Stimulated activated CD8-positive, alpha-beta memory T cell treated with anti-CD3 and anti-CD28 coated beads, Interleukin-4, amount 100 ng/mL, for 48 hours (primary cell): ENCODE measurements around the gene POT1.

ENCODE experiments used
- DNase-seq: peaks from one replicate; pipeline ENCODE4 v3.0.0-alpha.2; 2020

POT1 gene

DNA sequence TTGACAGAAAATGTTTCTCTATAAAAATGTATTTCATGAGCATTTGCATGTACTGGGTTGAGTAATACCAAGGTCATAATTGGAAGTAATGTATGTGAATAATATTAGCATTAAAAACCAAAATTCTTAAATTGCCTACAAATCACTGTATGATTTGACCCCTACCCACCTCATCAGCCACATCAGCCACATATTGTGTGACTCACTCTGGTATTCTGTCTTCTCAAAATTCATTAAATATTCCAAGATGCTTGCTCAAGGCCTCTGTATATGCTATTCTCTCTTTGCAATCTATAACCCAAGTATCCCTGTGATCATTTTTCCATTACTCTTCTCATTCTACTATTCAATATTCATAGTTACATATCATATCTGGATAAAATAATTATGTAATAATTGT is 21.4 kb downstream of the POT1 start:
- DNase-seq = no peak

DNA sequence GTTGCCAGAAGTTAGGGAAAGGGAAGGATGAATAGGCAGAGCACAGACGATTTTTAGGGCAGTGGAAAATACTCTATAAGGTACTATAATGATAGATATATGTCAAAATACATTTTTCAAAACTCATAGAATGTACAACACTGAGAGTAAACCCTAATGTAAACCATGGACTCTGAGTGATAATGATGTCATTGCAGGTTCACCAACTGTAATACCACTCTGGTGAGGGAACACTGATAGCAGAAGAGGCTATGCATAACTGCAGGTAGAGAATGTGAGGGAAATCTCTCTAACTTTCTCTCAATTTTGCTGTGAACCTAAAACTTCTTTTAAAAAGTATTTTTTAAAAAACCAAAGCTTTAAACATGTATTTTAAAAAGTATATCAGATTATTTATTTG is 22.1 kb downstream of the POT1 start:
- no peak for DNase-seq

DNA sequence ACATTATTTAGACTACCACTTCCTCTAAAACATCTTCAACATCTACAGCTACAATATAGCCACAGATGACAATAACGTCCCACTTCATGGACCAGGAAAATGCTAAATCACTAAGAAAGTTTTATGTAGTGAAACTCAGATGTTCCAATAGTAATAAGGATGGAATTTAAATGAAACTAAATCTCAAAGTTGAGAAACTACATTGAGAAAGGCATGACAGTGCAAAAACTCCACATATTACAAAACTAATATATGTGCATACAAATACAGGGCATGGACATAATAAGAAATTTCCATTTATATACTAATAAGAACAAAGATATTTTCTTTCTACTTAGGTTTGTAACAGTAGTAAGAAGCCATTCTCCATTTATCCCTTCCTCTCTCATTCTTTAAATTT is 31.1 kb downstream of the POT1 start:
- DNase-seq = no peak

DNA sequence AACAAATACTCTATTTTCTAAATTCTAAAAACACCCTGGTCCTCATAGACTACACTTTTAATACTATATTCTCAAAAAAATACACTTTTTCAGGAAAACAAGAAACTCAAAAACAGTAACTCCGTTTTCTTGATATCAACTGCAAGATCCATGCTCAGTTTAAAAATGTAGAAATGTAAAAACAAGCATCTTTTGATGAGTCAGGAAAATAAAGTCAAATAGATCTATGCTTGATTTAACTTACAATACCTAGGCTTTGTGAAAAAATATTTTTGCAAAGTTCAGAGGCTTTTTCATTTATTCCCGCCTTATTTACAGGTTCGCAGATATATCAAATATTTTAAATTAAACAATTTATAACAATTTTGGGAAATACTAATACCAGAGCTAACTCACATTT is 33.6 kb downstream of the POT1 start:
- DNase-seq = no peak

DNA sequence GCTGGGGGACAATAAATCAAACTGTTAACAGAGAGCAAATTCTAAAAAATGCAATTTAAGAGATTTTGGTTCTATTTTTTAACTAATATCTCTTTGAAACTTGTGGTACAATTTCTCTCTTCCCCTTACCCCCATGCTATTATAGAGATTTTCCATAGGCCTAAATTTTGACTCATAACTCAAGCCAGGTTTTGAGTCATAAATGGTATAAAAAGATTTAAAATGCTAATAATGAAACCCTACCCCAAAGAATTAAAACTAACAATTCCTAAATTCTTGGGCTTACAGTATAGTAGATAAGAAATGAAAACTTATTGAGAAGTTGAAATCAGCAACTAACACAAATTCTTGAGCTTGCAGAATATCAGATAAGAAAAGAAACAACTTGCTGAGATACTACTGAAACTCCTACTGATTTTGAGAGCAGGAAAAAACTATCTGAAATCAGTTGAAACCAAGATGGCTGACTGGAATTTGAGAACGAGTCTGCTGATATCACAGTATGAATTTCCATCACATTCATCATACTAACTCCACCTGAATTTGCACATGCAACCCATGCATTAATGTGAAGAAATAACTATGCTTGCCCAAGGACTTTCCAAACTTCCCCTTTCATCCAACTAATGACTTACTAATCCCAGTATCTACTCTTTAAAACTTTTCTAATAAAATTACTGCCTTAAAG is 36.3 kb downstream of the POT1 start:
- DNase-seq = no peak

DNA sequence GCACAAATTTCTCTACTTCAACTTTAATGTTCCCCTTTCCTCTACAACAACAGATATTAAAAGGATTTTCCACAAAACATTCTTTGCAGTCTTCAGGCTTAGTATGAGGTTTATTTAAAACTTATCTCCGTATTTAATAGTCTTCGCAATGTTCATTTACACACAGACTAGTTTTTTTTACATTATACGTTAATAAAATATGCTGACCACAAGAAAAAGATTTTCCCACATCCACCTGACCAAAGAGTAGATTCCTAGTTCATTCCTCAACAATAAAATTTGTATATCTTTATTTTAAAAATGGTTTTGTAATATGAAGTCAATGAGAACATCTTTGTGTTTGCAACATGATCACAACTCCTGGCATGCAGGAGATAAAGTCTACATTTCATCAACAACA is 42.4 kb downstream of the POT1 start:
- no peak for DNase-seq

DNA sequence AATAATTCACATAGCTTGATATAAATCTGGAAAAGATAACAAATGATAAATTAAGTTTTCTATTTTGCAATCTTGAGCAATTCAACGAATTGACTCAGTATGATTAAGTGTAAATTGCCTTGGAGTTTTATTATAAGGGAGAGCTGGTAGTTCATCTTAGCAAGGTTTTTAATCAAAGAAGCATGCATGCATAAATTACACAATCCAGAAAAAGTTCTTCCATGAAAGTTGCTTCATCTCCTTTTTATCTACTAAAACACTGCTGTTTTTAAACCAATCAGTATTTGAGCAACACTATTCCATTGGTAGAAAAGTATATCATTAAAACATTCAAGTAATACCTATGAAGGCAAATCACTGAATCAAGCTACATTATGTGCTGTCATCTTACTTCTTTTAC is 47.6 kb downstream of the POT1 start:
- DNase-seq = no peak

DNA sequence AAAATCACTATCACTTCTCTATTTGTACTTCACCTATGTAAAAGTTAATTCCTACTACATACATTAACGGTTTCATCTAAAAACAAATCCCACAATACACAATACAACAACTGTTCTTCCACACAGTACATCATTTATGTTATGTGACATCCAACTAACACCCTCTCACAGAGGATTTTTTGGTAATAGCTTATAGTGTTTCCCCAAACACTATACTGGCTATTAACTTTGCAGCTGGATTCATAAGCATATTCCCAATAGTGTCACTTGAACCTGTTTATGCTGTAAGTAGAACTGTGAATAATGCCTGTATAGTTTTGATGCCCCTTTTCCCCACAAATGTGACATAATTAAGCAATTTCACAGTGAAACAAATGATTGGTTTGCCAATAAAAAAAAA is 49.9 kb downstream of the POT1 start:
- no peak for DNase-seq

DNA sequence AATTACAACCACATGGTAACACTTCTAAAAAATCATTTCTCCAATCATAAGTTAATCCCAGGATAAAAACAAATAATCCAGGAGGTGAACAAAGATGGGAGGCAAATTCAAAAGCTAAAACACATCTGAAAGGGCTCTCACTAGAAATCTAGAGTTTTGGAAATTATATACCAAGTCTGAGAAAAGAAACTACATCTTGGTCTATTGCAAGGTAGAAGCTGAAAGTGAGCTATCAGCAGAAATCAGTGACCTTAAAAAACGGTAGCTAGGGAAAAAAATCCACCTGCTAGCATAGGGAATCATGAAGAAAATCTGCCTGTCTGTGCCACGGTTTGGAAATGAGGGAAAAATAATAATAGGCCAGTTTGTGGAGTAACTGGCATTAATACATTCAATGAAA is 50.5 kb downstream of the POT1 start:
- no peak for DNase-seq

DNA sequence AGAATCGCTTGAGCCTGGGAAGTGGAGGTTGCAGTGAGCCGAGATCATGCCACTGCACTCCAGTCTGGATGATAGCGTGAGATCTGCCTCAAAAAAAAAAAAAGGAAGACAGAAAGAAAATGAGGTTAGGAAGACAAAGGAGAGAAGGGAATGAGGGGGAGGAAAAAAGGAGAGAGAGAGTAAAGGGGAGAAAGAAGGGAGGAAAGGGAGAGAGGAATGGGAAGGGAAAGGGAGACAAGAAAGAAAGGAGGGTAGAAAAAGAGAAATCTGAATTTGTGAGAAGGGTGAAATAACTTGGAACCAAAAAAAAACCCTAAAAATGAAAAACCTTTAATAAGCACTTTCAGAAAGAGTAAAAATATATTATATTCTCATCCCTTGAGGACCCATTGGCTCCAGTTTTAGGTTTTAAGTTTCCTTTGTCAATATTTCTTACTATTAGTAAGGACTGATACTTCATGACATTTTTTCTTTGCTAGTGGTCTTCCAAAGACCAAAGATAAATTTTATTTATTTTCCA is 54.9 kb downstream of the POT1 start:
- no peak for DNase-seq

DNA sequence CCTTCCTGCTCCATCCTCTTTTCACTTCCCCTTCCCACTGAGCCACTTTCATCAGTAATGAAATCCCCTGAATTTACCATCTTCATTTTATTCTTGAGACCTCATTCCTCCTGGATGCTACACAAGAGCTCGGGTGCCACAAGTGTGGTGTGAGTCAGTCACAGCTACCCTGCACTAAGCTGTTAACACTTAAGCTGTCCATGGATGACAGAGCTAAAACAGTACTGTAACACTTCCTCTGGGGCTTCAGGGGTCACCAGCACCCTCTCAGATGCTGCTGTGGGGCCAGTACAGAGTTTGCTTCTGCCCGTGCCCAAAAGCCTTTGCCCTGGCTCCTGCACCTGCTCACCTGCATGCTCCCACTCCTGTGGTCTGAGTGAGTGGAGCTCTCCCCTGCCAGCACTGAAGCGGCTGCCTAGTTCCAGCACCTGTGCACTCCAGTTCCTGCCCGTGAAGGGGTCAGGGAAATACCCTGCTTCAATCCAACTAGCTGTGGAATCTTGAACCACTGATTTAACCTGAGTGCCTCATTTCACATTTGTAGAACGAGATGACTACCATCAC is 71.9 kb downstream of the POT1 start:
- DNase-seq = no peak

DNA sequence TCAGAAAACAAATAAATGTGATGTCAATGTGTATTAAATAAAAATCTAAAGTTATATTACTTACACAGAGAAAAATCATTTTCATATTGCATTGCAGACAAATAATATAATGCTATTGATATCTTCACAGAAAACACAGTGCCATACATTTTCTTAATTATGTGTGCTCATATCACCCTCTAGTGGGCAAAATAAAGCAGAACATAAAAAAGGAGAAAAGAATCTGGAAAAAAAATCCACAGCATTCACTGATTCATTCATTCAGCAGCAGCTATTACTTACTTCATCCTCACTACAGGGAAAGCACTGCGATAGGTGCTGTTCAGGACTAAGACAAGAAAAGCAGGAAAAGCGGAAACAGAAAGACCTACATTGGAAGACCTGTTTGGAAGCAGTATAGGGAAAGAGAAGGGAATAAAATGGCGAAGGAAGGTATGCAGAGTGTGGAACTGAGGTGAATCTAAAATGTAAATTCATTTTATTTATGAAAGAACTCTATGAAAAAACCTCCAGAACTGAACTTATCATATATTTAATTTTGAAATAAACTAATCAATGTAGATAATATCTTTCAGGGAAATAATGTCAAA is 73.2 kb downstream of the POT1 start:
- DNase-seq = no peak

DNA sequence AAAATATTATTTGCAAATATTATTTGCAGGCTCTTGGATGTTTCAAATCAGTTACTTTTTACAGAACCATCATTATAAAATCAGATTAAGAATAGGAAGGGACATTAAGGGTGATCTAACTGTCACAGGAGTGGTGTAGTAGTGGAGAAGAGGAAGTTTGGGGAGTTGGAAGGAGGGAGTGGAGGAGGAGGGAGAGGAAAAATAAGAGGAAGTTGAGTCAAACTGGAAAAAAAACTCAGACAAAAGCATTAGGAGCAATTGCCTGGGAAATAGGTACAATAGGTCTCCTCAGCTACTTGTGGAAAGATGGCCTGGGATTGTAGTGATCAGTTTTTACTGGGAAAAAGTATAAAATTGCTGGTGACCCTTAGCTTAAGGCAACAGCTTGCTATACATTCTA is 86.3 kb downstream of the POT1 start:
- DNase-seq = no peak

DNA sequence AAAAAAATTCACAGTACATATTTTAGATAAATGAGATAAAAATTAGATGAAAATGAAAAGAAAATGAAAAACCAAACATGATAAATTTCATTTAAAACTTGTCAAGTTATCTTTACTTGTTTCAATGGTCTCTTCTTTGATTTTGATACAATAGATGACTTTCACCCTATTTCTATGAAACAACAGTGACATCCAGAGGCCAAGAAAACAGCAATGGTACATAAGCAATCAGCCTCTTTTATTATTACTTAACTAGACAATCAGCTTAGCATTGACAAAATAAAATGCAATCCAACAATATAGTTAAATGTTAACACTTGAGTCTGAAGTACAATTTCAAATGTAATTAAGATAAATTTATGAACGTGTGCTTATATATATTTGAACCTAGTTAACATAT is 89.2 kb downstream of the POT1 start:
- no peak for DNase-seq

DNA sequence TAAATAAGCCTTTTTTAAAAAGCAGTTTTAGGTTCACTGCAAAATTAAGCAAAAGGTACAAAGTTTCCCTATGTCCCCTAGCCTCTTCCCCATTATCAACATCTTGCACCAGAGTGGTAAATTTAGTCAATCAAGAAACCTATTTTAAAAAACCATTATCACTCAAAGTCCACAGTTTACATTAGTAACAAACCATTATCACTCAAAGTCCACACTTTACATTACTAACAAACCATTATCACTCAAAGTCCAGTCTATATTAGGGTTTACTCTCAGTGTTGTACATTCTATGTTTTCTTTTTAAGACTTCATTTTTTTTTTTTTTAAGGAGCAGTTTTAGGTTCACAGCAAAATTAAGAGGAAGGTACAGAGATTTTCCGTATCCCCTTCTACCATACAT is 89.9 kb downstream of the POT1 start:
- DNase-seq = no peak

DNA sequence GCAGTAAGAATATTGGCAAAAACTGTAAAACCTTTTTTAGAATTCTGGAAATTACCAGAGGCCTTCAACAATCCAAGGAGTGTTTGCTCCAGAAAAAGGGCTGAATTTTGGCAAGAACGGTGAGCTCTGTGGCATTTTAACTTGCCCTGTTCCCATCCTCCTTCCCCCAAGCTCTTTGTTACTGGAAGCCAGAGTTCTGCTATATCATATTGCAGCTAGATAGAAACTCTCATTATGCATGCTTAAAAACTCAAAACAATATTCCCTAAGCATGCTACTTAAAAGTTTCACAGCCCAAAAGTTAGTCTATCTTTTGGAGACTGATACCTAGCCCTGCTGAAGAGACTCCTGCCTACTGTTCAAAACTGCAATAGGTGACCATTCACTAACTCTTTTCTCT is 93.5 kb downstream of the POT1 start:
- DNase-seq = no peak

DNA sequence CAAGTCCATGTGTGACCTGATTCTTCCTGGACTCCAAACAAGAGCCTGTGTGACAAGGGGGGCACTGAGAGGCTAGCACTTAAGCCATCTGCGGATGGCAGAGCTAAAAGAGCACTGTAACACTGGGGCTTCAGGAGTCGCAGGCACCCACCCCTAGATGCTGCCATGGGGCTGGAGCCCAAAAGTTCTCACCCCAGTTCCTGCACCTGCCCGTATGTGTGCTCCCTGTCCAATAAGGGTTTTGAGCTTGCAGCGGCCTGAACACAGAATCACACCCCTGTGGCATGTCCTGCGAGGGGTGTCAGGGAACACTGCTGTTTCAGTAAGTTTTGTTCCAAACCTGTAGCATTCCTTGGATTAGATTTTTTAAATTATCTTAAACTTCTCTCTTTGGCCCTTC is 110.8 kb downstream of the POT1 start:
- DNase-seq = no peak

DNA sequence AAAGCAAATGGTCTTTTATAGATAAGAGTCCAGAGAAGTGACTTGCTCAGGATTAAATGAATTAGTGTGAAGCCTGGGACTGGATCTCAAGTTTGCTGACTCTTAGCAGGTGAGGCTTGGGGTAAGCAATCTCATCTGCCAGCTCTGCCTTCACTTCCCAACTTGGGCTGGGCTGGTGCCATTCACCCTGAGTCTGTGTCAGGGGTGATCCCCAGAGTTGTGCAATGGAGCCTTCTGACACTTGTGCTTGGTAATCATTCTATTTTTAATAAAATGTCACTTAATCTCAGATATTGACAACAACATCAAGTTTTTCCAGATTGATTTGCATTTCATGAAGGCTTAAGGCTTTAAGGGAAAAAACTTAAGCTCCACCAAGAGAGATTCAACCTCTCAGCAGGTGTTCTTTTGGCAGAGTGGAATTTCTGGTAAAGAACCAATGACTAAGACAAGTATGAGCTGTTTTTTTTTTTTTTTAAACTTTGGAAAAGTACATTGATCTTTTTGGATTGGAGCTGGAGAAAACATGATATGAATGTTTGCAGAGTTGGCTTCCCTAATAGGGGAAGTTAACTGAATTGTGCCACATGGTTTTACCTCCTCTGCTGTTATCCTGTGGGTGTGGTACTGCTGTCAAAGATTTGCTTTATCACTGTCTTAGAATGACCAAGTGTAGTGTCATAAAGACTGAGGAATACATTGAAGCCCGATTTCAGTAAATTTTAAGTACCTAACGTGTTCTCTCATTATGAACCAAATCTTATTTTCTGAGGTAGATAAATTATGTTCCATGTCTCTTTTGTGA is 115.4 kb downstream of the POT1 start:
- DNase-seq = no peak

DNA sequence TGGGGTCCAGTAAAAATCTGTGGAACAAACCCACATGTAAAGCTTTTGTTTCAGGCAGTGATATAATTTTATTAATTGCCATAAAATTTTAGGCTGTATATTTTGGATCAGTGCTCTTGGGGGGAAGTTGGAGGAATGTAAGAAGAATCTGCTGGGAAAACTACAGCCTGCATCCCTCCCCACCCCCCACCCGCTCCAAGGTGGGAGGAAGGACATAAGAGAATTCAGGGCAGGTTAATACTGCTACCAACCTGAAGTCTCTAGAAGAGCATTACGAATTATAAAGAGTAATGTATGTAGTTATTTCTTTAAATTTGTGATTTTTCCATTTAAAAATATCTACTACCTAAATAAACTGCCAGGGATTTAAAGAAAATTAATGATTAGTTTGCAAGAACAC is 116.9 kb downstream of the POT1 start:
- DNase-seq = no peak

DNA sequence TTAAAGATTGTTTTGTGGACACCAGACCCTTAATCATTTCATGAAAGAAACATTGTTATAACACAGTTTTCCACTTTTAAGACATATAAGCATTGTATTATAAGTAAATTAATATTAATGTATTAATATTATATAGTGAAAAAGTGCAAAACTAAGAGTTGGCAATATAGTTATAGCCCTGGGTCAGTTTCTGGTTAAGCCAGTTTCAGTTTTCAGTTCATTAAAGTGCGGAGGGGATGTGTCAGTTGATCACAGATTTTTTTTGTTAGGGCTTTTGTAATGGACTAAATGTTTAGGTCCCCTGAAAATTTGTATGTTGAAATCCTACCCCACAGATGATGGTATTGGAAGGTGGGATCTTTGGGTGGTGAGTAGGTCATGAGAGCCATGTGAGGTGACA is 118.3 kb downstream of the POT1 start:
- DNase-seq = no peak

DNA sequence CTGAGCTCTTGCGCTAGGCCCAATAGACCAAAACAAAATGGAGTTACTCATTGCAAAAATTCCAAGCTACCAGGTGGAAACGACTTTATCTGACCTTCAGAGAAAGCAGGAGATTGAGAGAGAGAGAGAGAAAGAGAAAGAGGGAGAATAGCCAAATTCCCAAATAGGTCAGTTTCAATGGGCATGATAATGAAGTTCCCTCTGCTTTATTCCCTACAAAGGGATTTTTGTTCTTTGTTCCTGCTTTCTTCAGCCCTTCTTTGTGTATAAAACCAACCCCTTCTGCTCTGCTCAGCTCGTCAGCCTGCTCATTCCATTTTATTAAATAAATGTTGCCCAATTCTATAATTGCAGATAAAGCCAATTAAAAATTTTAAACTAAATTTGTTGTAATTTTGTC is 119.0 kb downstream of the POT1 start:
- no peak for DNase-seq

DNA sequence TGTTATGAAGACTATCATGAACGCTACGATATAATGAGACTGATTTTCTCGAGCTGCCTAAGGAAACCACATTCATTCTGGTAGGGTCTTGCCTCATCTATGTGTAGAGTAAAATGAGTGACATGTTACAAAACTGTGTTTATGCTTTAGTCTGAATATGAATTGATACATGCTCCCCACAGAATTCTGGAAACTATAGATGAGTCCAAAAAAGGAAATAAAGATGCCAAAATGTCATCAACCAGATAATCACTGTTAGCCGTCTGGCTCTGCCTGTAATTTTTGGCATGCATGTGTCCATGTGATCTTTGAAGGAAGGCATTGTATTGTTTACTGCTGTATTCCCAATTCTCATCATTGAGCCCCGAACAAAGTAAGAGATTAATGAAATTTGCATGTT is 121.4 kb downstream of the POT1 start:
- no peak for DNase-seq

DNA sequence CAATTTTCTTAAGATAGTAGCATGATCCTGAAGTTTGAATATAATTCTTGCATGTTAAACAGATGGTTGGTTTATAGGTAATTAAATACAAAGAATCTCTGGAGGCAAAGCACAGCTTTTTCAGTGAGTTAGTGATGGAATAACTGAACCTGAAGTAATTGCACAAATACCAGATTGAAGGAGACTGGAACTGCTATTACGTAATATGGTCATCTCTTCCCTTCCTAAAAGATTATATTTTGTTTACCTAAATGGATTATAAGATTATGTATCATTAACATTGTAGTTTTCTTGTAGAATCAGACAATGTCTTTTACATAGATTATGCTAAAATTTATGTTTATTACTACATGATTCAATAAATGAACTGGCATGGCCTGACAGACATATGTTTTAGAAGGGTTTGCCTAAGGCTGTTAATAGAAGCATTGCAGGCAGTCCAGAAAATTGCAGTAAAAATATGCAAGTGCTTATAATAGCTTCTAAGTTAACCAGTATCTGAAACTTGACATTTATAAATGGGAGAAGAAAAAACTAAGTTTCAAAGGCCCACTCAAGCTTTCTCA is 128.2 kb downstream of the POT1 start:
- no peak for DNase-seq

DNA sequence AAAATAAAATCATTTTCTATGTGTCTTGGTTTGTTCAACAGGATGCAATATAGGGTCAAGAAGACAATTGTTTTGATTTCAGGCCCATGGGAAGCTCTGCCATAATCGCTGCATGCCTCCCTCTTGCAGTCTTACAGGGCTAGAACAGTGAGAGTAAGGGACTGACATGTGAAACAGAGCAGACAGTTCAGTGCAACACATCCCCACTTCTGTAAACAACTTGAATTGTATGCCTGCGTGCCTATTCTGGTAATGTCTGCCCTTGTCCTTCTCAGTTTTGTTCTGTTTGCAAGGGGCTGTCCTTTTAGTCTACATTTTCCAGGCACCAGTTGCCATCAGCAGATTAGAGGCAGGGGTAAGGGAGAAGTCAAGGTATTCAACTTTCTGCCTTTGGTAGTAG is 129.2 kb downstream of the POT1 start:
- no peak for DNase-seq
